Esophagus muscularis mucosa (tissue), 4 donors: ENCODE results near the gene ACSS1. TPM values are rescaled to one million over a fixed set of nuclear protein-coding genes. Genes with fewer than 3 reads are reported as not detected.
A peak's percentile ranks its signal among the peaks of the same experiment; 100 is the strongest.

Source experiments
- DNase-seq: peaks from one replicate; pipeline ENCODE4 v3.0.0-alpha.2; 2017; ENCODE audit errors: extremely low spot score
- H3K27ac ChIP-seq, 4 donors: fragments of 200-600 bp; sonication (generic); replicated peaks in 1 of 4; 1 replicate in 3 of 4; 2 replicates in 1 of 4; pipeline ENCODE4 v1.5.1; 2016 to 2019; ENCODE audit warnings: mild to moderate bottlenecking in 1 of 4
- H3K27me3 ChIP-seq, 4 donors: fragments of 200-600 bp; sonication (generic); one replicate each; pipeline versions ENCODE4 v1.5.1 to v1.6.0; 2016 to 2019
- H3K36me3 ChIP-seq, 4 donors: fragments of 200-600 bp; sonication (generic); one replicate each; pipeline ENCODE4 v1.5.1; 2016 to 2019
- H3K4me1 ChIP-seq, 4 donors: fragments of 200-600 bp; sonication (generic); one replicate each; pipeline ENCODE4 v1.5.1; 2016 to 2019
- H3K4me3 ChIP-seq, 4 donors: fragments of 200-600 bp; sonication (generic); 1 replicate in 2 of 4; 2 replicates in 2 of 4; pipeline ENCODE4 v1.5.1; 2016 to 2019; ENCODE audit warnings: mild to moderate bottlenecking in 4 of 4, moderate library complexity in 1 of 4
- H3K9me3 ChIP-seq, 4 donors: fragments of 200-600 bp; sonication (generic); 1 replicate in 3 of 4; 2 replicates in 1 of 4; pipeline ENCODE4 v1.5.1; 2016 to 2019
- CTCF ChIP-seq, 3 experiments: fragments of 200-600 bp in 2 of 3; fragments of 450-650 bp in 1 of 3; sonication (generic) in 2 of 3; IDR thresholded peaks; one replicate each; pipeline ENCODE4 v1.5.1; 2017 to 2019; ENCODE audit warnings: antibody characterized with exemption in 3 of 3, mild to moderate bottlenecking in 2 of 3, moderate library complexity in 1 of 3
- EP300 ChIP-seq: sonication (generic); formaldehyde crosslinking; IDR thresholded peaks from one replicate; pipeline ENCODE4 v1.6.1; 2017; ENCODE audit warnings: antibody characterized with exemption
- POLR2A ChIP-seq: fragments of 450-650 bp; IDR thresholded peaks from one replicate; pipeline ENCODE4 v1.6.1; 2017; ENCODE audit warnings: antibody characterized with exemption, moderate library complexity, mild to moderate bottlenecking, low read depth
- POLR2AphosphoS5 ChIP-seq, 2 donors: sonication (generic); formaldehyde crosslinking; IDR thresholded peaks; one replicate each; pipeline ENCODE4 v1.6.1; 2017; ENCODE audit warnings: antibody characterized with exemption in 2 of 2
- WGBS: methylation state at CpG from one replicate; pipeline ENCODE4 v1.1.5; 2018; 5-methylcytosine and 5-hydroxymethylcytosine counted together
- intact Hi-C: fragments of 100-400 bp; cut with DNase I; formaldehyde crosslinking; loops from one replicate; pipeline ENCODE4 v1.15.1; 2023
- total RNA-seq, 4 donors: library from RNA; depleted of rRNA; stranded (reverse); fragments of >200 nt; gene quantifications; one replicate each; pipeline versions ENCODE4 v1.1.0 to v1.2.1, GENCODE V29; 2016

The ACSS1 gene
- 100 to 1,000 TPM in 1 of 4 donors, 10 to 100 TPM in 3; 36.6 to 154 (median 65.3) TPM for total RNA-seq

- TF ChIP-seq POLR2AphosphoS5 (IDR thresholded peaks at IDR 0.05) (peak in 1 of 2 donors; percentile 34), CTCF (IDR thresholded peaks at IDR 0.05) (no peak), EP300 (no peak), POLR2A (no peak)
- intact Hi-C loops: loop anchor here (5.0 to 10.0 kb wide), 2 partner anchors 189 to 1433 kb away; partner anchors contain the start of gene PYGB
- Histone ChIP-seq H3K27ac (peak within 1 kb of the TSS; percentile 96 to 98 (median 97)), H3K27me3 (no peaks in the 10 kb centered on the region), H3K9me3 (peaks cover 0 to 3% (median 0%) of the 10 kb centered on the region in 4 donors), H3K4me3 (peak within 1 kb of the TSS; percentile 85 to 95 (median 89)), H3K4me1 (peaks cover 49 to 61% (median 53%) of the 10 kb centered on the region in 4 donors), H3K36me3 (no peaks in the 10 kb centered on the region)
- 0% methylated on average over 5 of the region's 56 CpGs for WGBS
- no peak for DNase-seq
Measured at GRCh38 chr20:25058051-25058846, at the start of gene ACSS1. TSS of gene ACSS1 (minus strand) at chr20:25058139. CDS start at chr20:25058102, 37 bp downstream.

GRCh38 chr20:25103526-25103925 is 45.6 kb upstream of the ACSS1 start:
- 96% methylated on average over 3 of the region's 3 CpGs for WGBS
- Histone ChIP-seq H3K36me3 (no peaks in the 10 kb centered on the region), H3K27me3 (peaks cover 0 to 25% (median 0%) of the 10 kb centered on the region in 4 donors), H3K4me1 (no peaks in the 10 kb centered on the region), H3K27ac (no peak overlapping the region), H3K4me3 (no peak overlapping the region), H3K9me3 (no peaks in the 10 kb centered on the region)
- peak; percentile 70 for DNase-seq
- intact Hi-C loops: no loop called here
- TF ChIP-seq CTCF (IDR thresholded peaks at IDR 0.05): no peak
- no peak for TF ChIP-seq EP300
- TF ChIP-seq POLR2A: no peak
- no peak for TF ChIP-seq POLR2AphosphoS5 (IDR thresholded peaks at IDR 0.05)

- WGBS: 55% methylated on average over 3 of the region's 3 CpGs
- intact Hi-C loops: no loop called here
- no peaks in the 10 kb centered on the region for H3K36me3 ChIP-seq
- no peaks in the 10 kb centered on the region for H3K4me1 ChIP-seq
- peaks cover 0 to 25% (median 0%) of the 10 kb centered on the region in 4 donors for H3K27me3 ChIP-seq
- H3K4me3 ChIP-seq: no peak overlapping the region
- no peak overlapping the region for H3K27ac ChIP-seq
- H3K9me3 ChIP-seq: no peaks in the 10 kb centered on the region
- TF ChIP-seq EP300: no peak
- no peak for TF ChIP-seq POLR2A
- TF ChIP-seq CTCF (IDR thresholded peaks at IDR 0.05): no peak
- no peak for TF ChIP-seq POLR2AphosphoS5 (IDR thresholded peaks at IDR 0.05)
- peak; percentile 90 for DNase-seq
Measured at GRCh38 chr20:25100914-25101313, 43.0 kb upstream of the ACSS1 start.

- H3K9me3 ChIP-seq: no peaks in the 10 kb centered on the region
- WGBS: 63% methylated on average over 4 of the region's 4 CpGs
- H3K4me1 ChIP-seq: no peaks in the 10 kb centered on the region
- TF ChIP-seq EP300: no peak
- TF ChIP-seq POLR2AphosphoS5 (IDR thresholded peaks at IDR 0.05): no peak
- no peak for TF ChIP-seq POLR2A
- TF ChIP-seq CTCF (IDR thresholded peaks at IDR 0.05): no peak
- peak; percentile 47 for DNase-seq
- H3K36me3 ChIP-seq: no peaks in the 10 kb centered on the region
- intact Hi-C loops: no loop called here
- H3K4me3 ChIP-seq: no peak overlapping the region
- no peak overlapping the region for H3K27ac ChIP-seq
- H3K27me3 ChIP-seq: peaks cover 0 to 19% (median 0%) of the 10 kb centered on the region in 4 donors
Measured at GRCh38 chr20:25099601-25100140, 41.7 kb upstream of the ACSS1 start.
